GM13976 (cell line): ENCODE results near the gene IGFBP4.

ENCODE experiments used
- DNase-seq: peaks from one replicate; pipeline ENCODE4 v3.0.0; 2012; ENCODE audit warnings: low spot score
- in situ Hi-C: fragments of 300-500 bp; cut with MboI; formaldehyde crosslinking; loops from one replicate; pipeline ENCODE4 v1.12.0; 2022; ENCODE audit warnings: low sequenced_read_pairs, mixed read lengths, inconsistent platforms; ENCODE audit not compliant: unreplicated experiment
- TF ChIP-seq, protein P1 (sequence below): IDR thresholded peaks from 2 replicates; pipeline ENCODE4 v1.5.1; 2012; ENCODE audit warnings: borderline replicate concordance, mild to moderate bottlenecking; ENCODE audit not compliant: insufficient read depth; ENCODE audit errors: extremely low read depth, missing control alignments, control extremely low read depth

The IGFBP4 gene

DNA sequence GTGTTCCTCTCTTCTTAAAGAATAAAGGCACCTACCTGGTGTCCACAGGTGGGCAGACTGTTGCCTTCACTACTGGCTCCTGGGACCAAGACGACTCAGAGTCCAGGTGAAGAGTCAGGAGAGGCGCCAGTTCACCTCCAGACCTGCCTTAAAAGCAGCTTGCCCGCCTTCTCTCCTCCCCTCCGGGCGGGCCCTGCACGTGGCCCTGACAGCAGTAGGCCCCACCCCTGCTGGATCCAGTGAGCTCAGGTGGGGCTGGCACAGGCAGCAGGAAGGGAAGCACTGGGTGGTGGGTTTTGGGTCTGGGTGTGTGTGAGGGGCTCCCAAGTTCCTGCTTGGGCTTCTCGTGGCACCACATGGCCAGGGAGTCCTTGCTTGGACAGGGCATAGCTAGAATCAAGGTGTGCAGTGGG lies 58.3 kb downstream of the IGFBP4 start, which contains the start of gene TNS4:
Gene TNS4 (minus strand): TSS at position 125 of the 413 bp plus-strand sequence. CDS start 5,198 bp downstream, outside the sequence.
- no peak for DNase-seq
- in situ Hi-C loops = no loop called here
- TF ChIP-seq, protein P1, sequence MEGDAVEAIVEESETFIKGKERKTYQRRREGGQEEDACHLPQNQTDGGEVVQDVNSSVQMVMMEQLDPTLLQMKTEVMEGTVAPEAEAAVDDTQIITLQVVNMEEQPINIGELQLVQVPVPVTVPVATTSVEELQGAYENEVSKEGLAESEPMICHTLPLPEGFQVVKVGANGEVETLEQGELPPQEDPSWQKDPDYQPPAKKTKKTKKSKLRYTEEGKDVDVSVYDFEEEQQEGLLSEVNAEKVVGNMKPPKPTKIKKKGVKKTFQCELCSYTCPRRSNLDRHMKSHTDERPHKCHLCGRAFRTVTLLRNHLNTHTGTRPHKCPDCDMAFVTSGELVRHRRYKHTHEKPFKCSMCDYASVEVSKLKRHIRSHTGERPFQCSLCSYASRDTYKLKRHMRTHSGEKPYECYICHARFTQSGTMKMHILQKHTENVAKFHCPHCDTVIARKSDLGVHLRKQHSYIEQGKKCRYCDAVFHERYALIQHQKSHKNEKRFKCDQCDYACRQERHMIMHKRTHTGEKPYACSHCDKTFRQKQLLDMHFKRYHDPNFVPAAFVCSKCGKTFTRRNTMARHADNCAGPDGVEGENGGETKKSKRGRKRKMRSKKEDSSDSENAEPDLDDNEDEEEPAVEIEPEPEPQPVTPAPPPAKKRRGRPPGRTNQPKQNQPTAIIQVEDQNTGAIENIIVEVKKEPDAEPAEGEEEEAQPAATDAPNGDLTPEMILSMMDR = no peak

DNA sequence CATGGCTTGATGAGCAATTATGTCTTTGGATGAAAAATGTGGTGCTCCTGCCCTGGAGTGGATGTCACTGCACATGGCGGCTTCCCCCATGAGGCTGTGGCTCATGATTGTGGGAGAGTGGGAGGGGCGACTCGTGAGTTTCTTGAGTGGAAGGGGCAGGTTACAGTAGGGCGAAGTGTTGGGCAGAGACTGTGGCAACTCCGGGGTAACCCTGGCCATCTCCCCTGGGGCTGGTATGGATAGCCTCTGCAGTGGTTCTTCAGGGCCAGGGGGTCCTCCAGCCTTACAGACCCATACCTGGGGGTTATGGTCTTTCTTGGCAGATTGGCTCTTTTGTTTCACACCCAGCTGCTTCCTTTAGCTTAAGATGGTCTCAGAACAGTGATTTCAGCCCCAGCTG lies 59.5 kb downstream of the IGFBP4 start:
- in situ Hi-C loops = no loop called here
- TF ChIP-seq, protein P1 = no peak

DNA sequence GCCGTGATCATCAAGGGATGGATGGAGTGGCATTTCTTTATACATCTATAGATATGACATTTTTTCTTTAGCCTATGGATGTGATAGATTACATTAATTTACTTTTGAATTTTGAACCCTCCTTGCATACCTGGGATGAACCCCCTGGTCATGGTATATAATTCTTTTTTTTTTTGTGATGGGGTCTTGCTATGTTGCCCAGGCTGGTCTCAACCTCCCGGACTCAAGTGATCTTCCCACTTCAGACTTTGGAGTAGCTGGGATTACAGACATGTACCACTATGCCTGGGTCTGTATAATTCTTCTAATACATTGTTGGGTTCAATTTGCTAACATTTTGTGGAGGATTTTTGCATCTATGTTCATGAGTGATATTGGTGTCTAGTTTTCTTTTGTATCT lies 59.9 kb downstream of the IGFBP4 start:
- DNase-seq = no peak
- TF ChIP-seq, protein P1 = no peak
- in situ Hi-C loops = no loop called here

More for the DNA sequence above, 59.5 kb downstream of the IGFBP4 start:
- DNase-seq = no peak

DNA sequence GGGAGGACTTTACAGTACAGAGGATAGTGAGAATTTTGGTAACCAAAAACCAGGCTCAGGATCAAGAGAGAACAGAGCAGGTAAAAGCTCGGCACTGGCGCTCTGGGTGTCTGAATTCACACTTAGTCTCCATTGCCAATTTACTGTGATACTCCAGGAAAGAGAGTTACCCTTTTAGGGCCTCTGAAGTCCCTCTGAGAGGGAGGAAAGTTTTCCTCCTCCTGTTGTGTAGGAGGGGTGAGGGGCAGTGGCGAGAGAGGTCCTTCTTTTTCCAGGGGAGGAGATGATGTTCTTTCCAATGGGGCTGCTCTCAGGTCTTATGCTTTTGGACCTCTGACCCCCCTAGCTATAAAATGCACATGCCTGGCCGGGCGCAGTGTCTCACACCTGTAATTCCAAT lies 63.5 kb downstream of the IGFBP4 start:
- in situ Hi-C loops = no loop called here
- no peak for DNase-seq
- TF ChIP-seq, protein P1 = no peak
